Liver (tissue), 9 donors: Measurements from ENCODE around the gene UNC45B. TPM values are rescaled to one million over a fixed set of nuclear protein-coding genes. Genes with fewer than 3 reads are reported as not detected.

Experiments used
- DNase-seq: peaks from one replicate; pipeline ENCODE4 v3.0.0-alpha.2; 2017; ENCODE audit warnings: low spot score
- H3K27ac ChIP-seq, 2 donors: one replicate each; pipeline ENCODE4 v1.7.0; 2013; ENCODE audit warnings: inconsistent platforms in 2 of 2, low read length in 2 of 2, control low read depth in 1 of 2, low read depth in 1 of 2, mild to moderate bottlenecking in 1 of 2
- H3K27me3 ChIP-seq, 4 donors: one replicate each; pipeline versions ENCODE4 v1.6.1 to v1.7.0; 2013; ENCODE audit warnings: low read length in 3 of 4, inconsistent platforms in 1 of 4, mild to moderate bottlenecking in 1 of 4, moderate library complexity in 1 of 4; ENCODE audit not compliant: control insufficient read depth in 4 of 4, insufficient read depth in 4 of 4
- H3K36me3 ChIP-seq, 4 donors: one replicate each; pipeline versions ENCODE4 v1.6.1 to v1.7.0; 2013; ENCODE audit warnings: low read length in 3 of 4, mild to moderate bottlenecking in 3 of 4, low read depth in 1 of 4, moderate library complexity in 1 of 4; ENCODE audit not compliant: control insufficient read depth in 4 of 4, insufficient read depth in 3 of 4
- H3K4me1 ChIP-seq, 4 donors: one replicate each; pipeline versions ENCODE4 v1.6.1 to v1.7.0; 2013; ENCODE audit warnings: low read length in 3 of 4, mild to moderate bottlenecking in 3 of 4, moderate library complexity in 1 of 4; ENCODE audit not compliant: control insufficient read depth in 4 of 4, insufficient read depth in 4 of 4
- H3K4me3 ChIP-seq, 3 donors: one replicate each; pipeline versions ENCODE4 v1.6.1 to v1.7.0; 2013; ENCODE audit warnings: low read length in 3 of 3, control low read depth in 1 of 3, low read depth in 1 of 3, mild to moderate bottlenecking in 1 of 3
- H3K9ac ChIP-seq, 2 donors: one replicate each; pipeline ENCODE4 v1.7.0; 2013; ENCODE audit warnings: low read length in 2 of 2, mild to moderate bottlenecking in 2 of 2, moderate library complexity in 2 of 2, control low read depth in 1 of 2, low read depth in 1 of 2
- H3K9me3 ChIP-seq, 4 donors: one replicate each; pipeline versions ENCODE4 v1.6.1 to v1.7.0; 2013; ENCODE audit warnings: low read length in 3 of 4; ENCODE audit not compliant: control insufficient read depth in 4 of 4
- ATF3 ChIP-seq: IDR thresholded peaks from 2 replicates; pipeline ENCODE4 v1.6.1; 2016; ENCODE audit warnings: antibody characterized with exemption
- EGR1 ChIP-seq, 2 donors: IDR thresholded peaks; 2 replicates each; pipeline ENCODE4 v1.6.1; 2016 to 2018; ENCODE audit warnings: antibody characterized with exemption in 2 of 2, low read depth in 2 of 2
- FOXA1 ChIP-seq: IDR thresholded peaks from 2 replicates; pipeline ENCODE4 v1.6.1; 2016; ENCODE audit warnings: antibody characterized with exemption
- FOXA2 ChIP-seq: IDR thresholded peaks from 2 replicates; pipeline ENCODE4 v1.6.1; 2016; ENCODE audit warnings: antibody characterized with exemption
- GABPA ChIP-seq, 2 donors: IDR thresholded peaks in 1 of 2; conservative IDR thresholded peaks in 1 of 2; 2 replicates each; pipeline ENCODE4 v1.6.1; 2016; ENCODE audit warnings: antibody characterized with exemption in 2 of 2, mild to moderate bottlenecking in 1 of 2, moderate library complexity in 1 of 2
- HNF4A ChIP-seq, 2 donors: conservative IDR thresholded peaks; 2 replicates each; pipeline ENCODE4 v1.6.1; 2016; ENCODE audit warnings: antibody characterized with exemption in 2 of 2, mild to moderate bottlenecking in 2 of 2
- HNF4G ChIP-seq: IDR thresholded peaks from 2 replicates; pipeline ENCODE4 v1.6.1; 2016; ENCODE audit warnings: antibody characterized with exemption
- JUND ChIP-seq, 2 donors: IDR thresholded peaks; 2 replicates each; pipeline ENCODE4 v1.6.1; 2016; ENCODE audit warnings: antibody characterized with exemption in 2 of 2
- NR2F2 ChIP-seq: IDR thresholded peaks from 2 replicates; pipeline ENCODE4 v1.6.1; 2016; ENCODE audit warnings: antibody characterized with exemption
- RAD21 ChIP-seq, 2 donors: IDR thresholded peaks; 2 replicates each; pipeline ENCODE4 v1.6.1; 2016; ENCODE audit warnings: antibody characterized with exemption in 2 of 2, mild to moderate bottlenecking in 2 of 2
- RXRA ChIP-seq, 2 donors: IDR thresholded peaks; 2 replicates each; pipeline ENCODE4 v1.6.1; 2017 to 2018; ENCODE audit warnings: antibody characterized with exemption in 2 of 2, mild to moderate bottlenecking in 1 of 2
- SP1 ChIP-seq: IDR thresholded peaks from 2 replicates; pipeline ENCODE4 v1.6.1; 2018; ENCODE audit warnings: antibody characterized with exemption, mild to moderate bottlenecking
- TAF1 ChIP-seq: conservative IDR thresholded peaks from 2 replicates; pipeline ENCODE4 v1.6.1; 2016; ENCODE audit warnings: antibody characterized with exemption, mild to moderate bottlenecking
- YY1 ChIP-seq: IDR thresholded peaks from 2 replicates; pipeline ENCODE4 v1.6.1; 2016; ENCODE audit warnings: antibody characterized with exemption, mild to moderate bottlenecking
- WGBS: extraction: QIAGEN DNeasy Blood & Tissue Kit; methylation state at CpG from one replicate; pipeline ENCODE4 v1.1.7; 2013; 5-methylcytosine and 5-hydroxymethylcytosine counted together
- polyA plus RNA-seq, 2 donors: library from polyadenylated mRNA; stranded (reverse) in 1 of 2; unstranded in 1 of 2; fragments of 200-250 nt in 1 of 2; fragments of >200 nt in 1 of 2; fragmentation: Nextera tagmentation in 1 of 2; extraction: Ambion mirVana in 1 of 2; gene quantifications; one replicate each; pipeline versions ENCODE4 v1.2.1 to v1.2.3, GENCODE V29; 2013 to 2015
- total RNA-seq, 2 donors: library from RNA; depleted of rRNA; stranded (reverse); fragments of >200 nt; gene quantifications; one replicate each; pipeline ENCODE4 v1.2.3, GENCODE V29; 2014
- TF ChIP-seq, protein P1 (sequence below): IDR thresholded peaks from 2 replicates; pipeline ENCODE4 v1.6.1; 2016; ENCODE audit warnings: antibody characterized with exemption
- TF ChIP-seq, protein P2 (sequence below): IDR thresholded peaks from 2 replicates; pipeline ENCODE4 v1.6.1; 2016; ENCODE audit warnings: antibody characterized with exemption, mild to moderate bottlenecking
- TF ChIP-seq, protein P3 (sequence below): IDR thresholded peaks from 2 replicates; pipeline ENCODE4 v1.6.1; 2016; ENCODE audit warnings: antibody characterized with exemption
- donor health status: healthy.
- donor health status: healthy.
- donor health status: healthy.
- donor health status: healthy.
- donor health status: healthy.

The UNC45B gene
- total and polyA plus RNA-seq, 4 donors: 0.02 to 0.09 TPM; not detected in 2

GRCh38 chr17:35185849-35186248, 38.2 kb downstream of the UNC45B start:
- Histone ChIP-seq H3K4me3 (no peak overlapping the region), H3K27ac (no peak overlapping the region), H3K9me3 (no peaks in the 10 kb centered on the region), H3K9ac (no peak overlapping the region), H3K27me3 (peaks cover 0 to 3% (median 0%) of the 10 kb centered on the region in 4 donors), H3K36me3 (no peaks in the 10 kb centered on the region), H3K4me1 (no peaks in the 10 kb centered on the region)
- no peak for TF ChIP-seq RAD21 (IDR thresholded peaks at IDR 0.05)
- TF ChIP-seq, protein P1, sequence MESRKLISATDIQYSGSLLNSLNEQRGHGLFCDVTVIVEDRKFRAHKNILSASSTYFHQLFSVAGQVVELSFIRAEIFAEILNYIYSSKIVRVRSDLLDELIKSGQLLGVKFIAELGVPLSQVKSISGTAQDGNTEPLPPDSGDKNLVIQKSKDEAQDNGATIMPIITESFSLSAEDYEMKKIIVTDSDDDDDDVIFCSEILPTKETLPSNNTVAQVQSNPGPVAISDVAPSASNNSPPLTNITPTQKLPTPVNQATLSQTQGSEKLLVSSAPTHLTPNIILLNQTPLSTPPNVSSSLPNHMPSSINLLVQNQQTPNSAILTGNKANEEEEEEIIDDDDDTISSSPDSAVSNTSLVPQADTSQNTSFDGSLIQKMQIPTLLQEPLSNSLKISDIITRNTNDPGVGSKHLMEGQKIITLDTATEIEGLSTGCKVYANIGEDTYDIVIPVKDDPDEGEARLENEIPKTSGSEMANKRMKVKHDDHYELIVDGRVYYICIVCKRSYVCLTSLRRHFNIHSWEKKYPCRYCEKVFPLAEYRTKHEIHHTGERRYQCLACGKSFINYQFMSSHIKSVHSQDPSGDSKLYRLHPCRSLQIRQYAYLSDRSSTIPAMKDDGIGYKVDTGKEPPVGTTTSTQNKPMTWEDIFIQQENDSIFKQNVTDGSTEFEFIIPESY: no peak
- TF ChIP-seq FOXA2: no peak
- TF ChIP-seq YY1: no peak
- no peak for TF ChIP-seq FOXA1
- TF ChIP-seq EGR1 (IDR thresholded peaks at IDR 0.05; ENCODE audit: low read depth in 2 of 2): no peak
- no peak for TF ChIP-seq HNF4A (conservative IDR thresholded peaks at IDR 0.05)
- TF ChIP-seq, protein P2, sequence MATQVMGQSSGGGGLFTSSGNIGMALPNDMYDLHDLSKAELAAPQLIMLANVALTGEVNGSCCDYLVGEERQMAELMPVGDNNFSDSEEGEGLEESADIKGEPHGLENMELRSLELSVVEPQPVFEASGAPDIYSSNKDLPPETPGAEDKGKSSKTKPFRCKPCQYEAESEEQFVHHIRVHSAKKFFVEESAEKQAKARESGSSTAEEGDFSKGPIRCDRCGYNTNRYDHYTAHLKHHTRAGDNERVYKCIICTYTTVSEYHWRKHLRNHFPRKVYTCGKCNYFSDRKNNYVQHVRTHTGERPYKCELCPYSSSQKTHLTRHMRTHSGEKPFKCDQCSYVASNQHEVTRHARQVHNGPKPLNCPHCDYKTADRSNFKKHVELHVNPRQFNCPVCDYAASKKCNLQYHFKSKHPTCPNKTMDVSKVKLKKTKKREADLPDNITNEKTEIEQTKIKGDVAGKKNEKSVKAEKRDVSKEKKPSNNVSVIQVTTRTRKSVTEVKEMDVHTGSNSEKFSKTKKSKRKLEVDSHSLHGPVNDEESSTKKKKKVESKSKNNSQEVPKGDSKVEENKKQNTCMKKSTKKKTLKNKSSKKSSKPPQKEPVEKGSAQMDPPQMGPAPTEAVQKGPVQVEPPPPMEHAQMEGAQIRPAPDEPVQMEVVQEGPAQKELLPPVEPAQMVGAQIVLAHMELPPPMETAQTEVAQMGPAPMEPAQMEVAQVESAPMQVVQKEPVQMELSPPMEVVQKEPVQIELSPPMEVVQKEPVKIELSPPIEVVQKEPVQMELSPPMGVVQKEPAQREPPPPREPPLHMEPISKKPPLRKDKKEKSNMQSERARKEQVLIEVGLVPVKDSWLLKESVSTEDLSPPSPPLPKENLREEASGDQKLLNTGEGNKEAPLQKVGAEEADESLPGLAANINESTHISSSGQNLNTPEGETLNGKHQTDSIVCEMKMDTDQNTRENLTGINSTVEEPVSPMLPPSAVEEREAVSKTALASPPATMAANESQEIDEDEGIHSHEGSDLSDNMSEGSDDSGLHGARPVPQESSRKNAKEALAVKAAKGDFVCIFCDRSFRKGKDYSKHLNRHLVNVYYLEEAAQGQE: no peak
- TF ChIP-seq TAF1: no peak
- no peak for TF ChIP-seq SP1
- TF ChIP-seq JUND (IDR thresholded peaks at IDR 0.05): no peak
- no peak for TF ChIP-seq HNF4G
- no peak for TF ChIP-seq GABPA (IDR thresholded peaks at IDR 0.05 in 1 of 2, conservative IDR thresholded peaks at IDR 0.05 in 1 of 2)
- no peak for TF ChIP-seq NR2F2
- TF ChIP-seq, protein P3, sequence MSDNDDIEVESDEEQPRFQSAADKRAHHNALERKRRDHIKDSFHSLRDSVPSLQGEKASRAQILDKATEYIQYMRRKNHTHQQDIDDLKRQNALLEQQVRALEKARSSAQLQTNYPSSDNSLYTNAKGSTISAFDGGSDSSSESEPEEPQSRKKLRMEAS: no peak
- no peak for TF ChIP-seq ATF3
- no peak for TF ChIP-seq RXRA (IDR thresholded peaks at IDR 0.05)
- 53% methylated on average over 1 of the region's 1 CpG for WGBS
- no peak for DNase-seq

GRCh38 chr17:35187481-35187880, 39.9 kb downstream of the UNC45B start:
- no peak overlapping the region for H3K9ac ChIP-seq
- TF ChIP-seq NR2F2 (no peak), HNF4G (no peak), FOXA2 (no peak), FOXA1 (no peak), GABPA (IDR thresholded peaks at IDR 0.05 in 1 of 2, conservative IDR thresholded peaks at IDR 0.05 in 1 of 2) (no peak), JUND (IDR thresholded peaks at IDR 0.05) (no peak), YY1 (no peak), EGR1 (IDR thresholded peaks at IDR 0.05; ENCODE audit: low read depth in 2 of 2) (no peak), RXRA (IDR thresholded peaks at IDR 0.05) (no peak), RAD21 (IDR thresholded peaks at IDR 0.05) (no peak), HNF4A (conservative IDR thresholded peaks at IDR 0.05) (no peak)
- TF ChIP-seq, protein P3: no peak
- TF ChIP-seq, protein P2: no peak
- no peak for DNase-seq
- no peaks in the 10 kb centered on the region for H3K9me3 ChIP-seq
- no peaks in the 10 kb centered on the region for H3K36me3 ChIP-seq
- H3K4me1 ChIP-seq: no peaks in the 10 kb centered on the region
- WGBS: 88% methylated on average over 2 of the region's 2 CpGs
- no peak overlapping the region for H3K27ac ChIP-seq
- no peak overlapping the region for H3K4me3 ChIP-seq
- peaks cover 0 to 3% (median 0%) of the 10 kb centered on the region in 4 donors for H3K27me3 ChIP-seq
